HepG2 (cell line): ENCODE measurements around the gene RAPGEFL1. TPM values are rescaled to one million over a fixed set of nuclear protein-coding genes. Genes with fewer than 3 reads are reported as not detected.
A peak's percentile ranks its signal among the peaks of the same experiment; 100 is the strongest.

ENCODE experiments used
- ARID3A ChIP-seq: IDR thresholded peaks from 2 replicates; pipeline ENCODE4 v1.6.1; 2012; ENCODE audit warnings: low read depth, low read length, improper control_type of control experiment
- CBFB ChIP-seq: sonication (generic); formaldehyde crosslinking; IDR thresholded peaks from 2 replicates; pipeline ENCODE4 v1.4.0; 2020; ENCODE audit warnings: missing genetic modification reagents
- DNMT3B ChIP-seq: conservative IDR thresholded peaks from 2 replicates; pipeline ENCODE4 v1.6.1; 2016; ENCODE audit warnings: missing biosample characterization, control low read depth
- FOXK1 ChIP-seq: sonication (generic); formaldehyde crosslinking; IDR thresholded peaks from 2 replicates; pipeline ENCODE4 v1.4.0; 2020; ENCODE audit warnings: low read depth, missing genetic modification reagents, borderline replicate concordance
- GLI4 ChIP-seq: sonication (generic); formaldehyde crosslinking; IDR thresholded peaks from 2 replicates; pipeline ENCODE4 v1.5.1; 2020; ENCODE audit warnings: missing genetic modification reagents, mild to moderate bottlenecking, moderate library complexity, borderline replicate concordance
- HIVEP1 ChIP-seq: sonication (generic); formaldehyde crosslinking; IDR thresholded peaks from 2 replicates; pipeline ENCODE4 v1.4.0; 2020; ENCODE audit warnings: mild to moderate bottlenecking, missing genetic modification reagents
- IRF9 ChIP-seq: sonication (generic); formaldehyde crosslinking; IDR thresholded peaks from 2 replicates; pipeline ENCODE4 v1.8.0; 2022; ENCODE audit warnings: missing genetic modification reagents, mild to moderate bottlenecking, borderline replicate concordance
- ISL2 ChIP-seq: sonication (generic); formaldehyde crosslinking; IDR thresholded peaks from 2 replicates; pipeline ENCODE4 v1.5.0; 2020; ENCODE audit warnings: missing genetic modification reagents
- MAF1 ChIP-seq: sonication (generic); formaldehyde crosslinking; IDR thresholded peaks from 2 replicates; pipeline ENCODE4 v1.5.0; 2020; ENCODE audit warnings: missing genetic modification reagents, borderline replicate concordance
- PRMT3 ChIP-seq: sonication (generic); formaldehyde crosslinking; IDR thresholded peaks from 2 replicates; pipeline ENCODE4 v1.8.1; 2022; ENCODE audit warnings: low read depth, mild to moderate bottlenecking, moderate library complexity, missing genetic modification reagents, borderline replicate concordance
- REL ChIP-seq: sonication (generic); formaldehyde crosslinking; conservative IDR thresholded peaks from 2 replicates; pipeline ENCODE4 v1.8.0; 2022; ENCODE audit warnings: mild to moderate bottlenecking, missing genetic modification reagents, moderate library complexity
- REXO4 ChIP-seq: sonication (generic); formaldehyde crosslinking; IDR thresholded peaks from 2 replicates; pipeline ENCODE4 v1.8.0; 2022; ENCODE audit warnings: missing genetic modification reagents, mild to moderate bottlenecking, borderline replicate concordance
- SUZ12 ChIP-seq: fragments of 150-350 bp; IDR thresholded peaks from 2 replicates; pipeline ENCODE4 v1.6.1; 2014; ENCODE audit warnings: low read depth, low read length
- THAP11 ChIP-seq: IDR thresholded peaks from 2 replicates; pipeline ENCODE4 v1.6.1; 2016; ENCODE audit warnings: missing biosample characterization, missing genetic modification reagents
- ZFP91 ChIP-seq: sonication (generic); formaldehyde crosslinking; IDR thresholded peaks from 2 replicates; pipeline ENCODE4 v1.9.0; 2022; ENCODE audit warnings: missing genetic modification reagents, mild to moderate bottlenecking, borderline replicate concordance
- ZNF12 ChIP-seq: sonication (generic); formaldehyde crosslinking; IDR thresholded peaks from 2 replicates; pipeline ENCODE4 v1.5.0; 2020; ENCODE audit warnings: missing genetic modification reagents
- ZNF253 ChIP-seq: sonication (generic); formaldehyde crosslinking; IDR thresholded peaks from 2 replicates; pipeline ENCODE4 v1.8.0; 2022; ENCODE audit warnings: mild to moderate bottlenecking, missing genetic modification reagents, borderline replicate concordance
- ZNF280D ChIP-seq: sonication (generic); formaldehyde crosslinking; IDR thresholded peaks from 2 replicates; pipeline ENCODE4 v1.5.1; 2020; ENCODE audit warnings: mild to moderate bottlenecking, missing genetic modification reagents
- ZNF33A ChIP-seq: sonication (generic); formaldehyde crosslinking; IDR thresholded peaks from 2 replicates; pipeline ENCODE4 v1.5.1; 2020; ENCODE audit warnings: missing genetic modification reagents, mild to moderate bottlenecking, moderate library complexity, borderline replicate concordance
- ZNF367 ChIP-seq: sonication (generic); formaldehyde crosslinking; IDR thresholded peaks from 2 replicates; pipeline ENCODE4 v1.4.0; 2020; ENCODE audit warnings: missing genetic modification reagents, borderline replicate concordance
- ZNF761 ChIP-seq: sonication (generic); formaldehyde crosslinking; conservative IDR thresholded peaks from 2 replicates; pipeline ENCODE4 v1.4.0; 2020; ENCODE audit warnings: mild to moderate bottlenecking, missing genetic modification reagents
- ZNF841 ChIP-seq: sonication (generic); formaldehyde crosslinking; IDR thresholded peaks from 2 replicates; pipeline ENCODE4 v1.8.1; 2023; ENCODE audit warnings: missing genetic modification reagents, borderline replicate concordance
- polyA plus RNA-seq, 8 experiments: library from polyadenylated mRNA; depleted of rRNA in 3 of 8; stranded (reverse) in 7 of 8; unstranded in 1 of 8; fragments of >200 nt; fragmentation: Illumina TruSeq in 4 of 8; extraction: Trizol in 4 of 8; gene quantifications; 2 replicates each; pipeline versions ENCODE4 v1.2.1 to v1.2.3, GENCODE V29; 2011 to 2016; ENCODE audit warnings: low read depth in 4 of 8, missing spikeins in 1 of 8, mixed read lengths in 1 of 8; ENCODE audit not compliant: insufficient read depth in 1 of 8
- total RNA-seq, 5 experiments: library from RNA; depleted of rRNA; stranded (reverse); fragments of >200 nt; fragmentation: Illumina TruSeq; extraction: Trizol; gene quantifications; 2 replicates each; pipeline ENCODE4 v1.2.3, GENCODE V29; 2016; ENCODE audit warnings: low read depth in 1 of 5

RAPGEFL1 gene
- total and polyA plus RNA-seq, 2 of the 13 experiments (the other 11 are each of a cell fraction or from before 2014, with no cell fraction given) = 4.5 to 7.8 TPM

GRCh38 chr17:40167685-40168261, 9.5 kb upstream of the RAPGEFL1 start (continued):
- no peak for TF ChIP-seq GLI4
- TF ChIP-seq PRMT3 (CRISPR knock-in tag) = no peak
- no peak for TF ChIP-seq HIVEP1
- TF ChIP-seq SUZ12 = no peak
- no peak for TF ChIP-seq ZNF280D (CRISPR knock-in tag)
- no peak for TF ChIP-seq FOXK1
- TF ChIP-seq ARID3A = no peak
- TF ChIP-seq MAF1 (CRISPR knock-in tag) = no peak
- TF ChIP-seq ZNF761 (CRISPR knock-in tag) = 0 out of 2 replicates have a peak, but pooled peaks have one; percentile 25
- TF ChIP-seq ISL2 = no peak
- TF ChIP-seq DNMT3B (CRISPR knock-in tag) = no peak
- TF ChIP-seq ZNF253 (CRISPR knock-in tag) = no peak
- TF ChIP-seq THAP11 (CRISPR knock-in tag) = no peak
- no peak for TF ChIP-seq ZNF841 (CRISPR knock-in tag)
- no peak for TF ChIP-seq ZFP91
- no peak for TF ChIP-seq ZNF12 (CRISPR knock-in tag)
- no peak for TF ChIP-seq REL (CRISPR knock-in tag)
- TF ChIP-seq ZNF33A (CRISPR knock-in tag) = no peak
- TF ChIP-seq CBFB (CRISPR knock-in tag) = no peak
- 0 out of 2 replicates have a peak, but pooled peaks have one; percentile 20 for TF ChIP-seq IRF9
- TF ChIP-seq ZNF367 (CRISPR knock-in tag) = no peak
- no peak for TF ChIP-seq REXO4
